ENCODE results near the gene SRGAP2C.
"Not testable (repeated sequence)": the region's sequence is repeated elsewhere in the genome, so short reads cannot be mapped to it uniquely, and the experiment has no call there.

Gene SRGAP2C

GRCh38 chr1:121298529-121298928 is 113.8 kb downstream of the SRGAP2C start:
- not testable (repeated sequence) for H3K36me3 ChIP-seq (ENCODE audit: insufficient read depth, insufficient read length, low read length); H3K9ac ChIP-seq (ENCODE audit: insufficient read length, low read depth); H3K27me3 ChIP-seq (ENCODE audit: insufficient read depth, insufficient read length); H3K4me1 ChIP-seq (ENCODE audit: insufficient read depth, insufficient read length); H3K4me3 ChIP-seq (ENCODE audit: insufficient read length, low read depth); H3K9me3 ChIP-seq (ENCODE audit: insufficient read depth, low read length); DNase-seq (ENCODE audit: low read depth, low spot score)

GRCh38 chr1:121299514-121300149 is 114.9 kb downstream of the SRGAP2C start:
- not testable (repeated sequence) for H3K9ac ChIP-seq (ENCODE audit: insufficient read length, low read depth); H3K36me3 ChIP-seq (ENCODE audit: insufficient read depth, insufficient read length, low read length); DNase-seq (ENCODE audit: low read depth, low spot score); H3K4me1 ChIP-seq (ENCODE audit: insufficient read depth, insufficient read length); H3K4me3 ChIP-seq (ENCODE audit: insufficient read length, low read depth); H3K27me3 ChIP-seq (ENCODE audit: insufficient read depth, insufficient read length); H3K9me3 ChIP-seq (ENCODE audit: insufficient read depth, low read length)

- not testable (repeated sequence) for H3K27me3 ChIP-seq (ENCODE audit: insufficient read depth, insufficient read length); H3K9ac ChIP-seq (ENCODE audit: insufficient read length, low read depth); DNase-seq (ENCODE audit: low read depth, low spot score); H3K4me1 ChIP-seq (ENCODE audit: insufficient read depth, insufficient read length); H3K36me3 ChIP-seq (ENCODE audit: insufficient read depth, insufficient read length, low read length); H3K9me3 ChIP-seq (ENCODE audit: insufficient read depth, low read length); H3K4me3 ChIP-seq (ENCODE audit: insufficient read length, low read depth)
These were observed 117.1 kb downstream of the SRGAP2C start for GRCh38 chr1:121301876-121302275.

GRCh38 chr1:121307759-121308158 is 123.0 kb downstream of the SRGAP2C start:
- not testable (repeated sequence) for H3K9me3 ChIP-seq (ENCODE audit: insufficient read depth, low read length); H3K9ac ChIP-seq (ENCODE audit: insufficient read length, low read depth); H3K27me3 ChIP-seq (ENCODE audit: insufficient read depth, insufficient read length); H3K4me1 ChIP-seq (ENCODE audit: insufficient read depth, insufficient read length); H3K36me3 ChIP-seq (ENCODE audit: insufficient read depth, insufficient read length, low read length); DNase-seq (ENCODE audit: low read depth, low spot score); H3K4me3 ChIP-seq (ENCODE audit: insufficient read length, low read depth)

- H3K9ac ChIP-seq (ENCODE audit: insufficient read length, low read depth); H3K36me3 ChIP-seq (ENCODE audit: insufficient read depth, insufficient read length, low read length); DNase-seq (ENCODE audit: low read depth, low spot score); H3K4me3 ChIP-seq (ENCODE audit: insufficient read length, low read depth); H3K4me1 ChIP-seq (ENCODE audit: insufficient read depth, insufficient read length); H3K27me3 ChIP-seq (ENCODE audit: insufficient read depth, insufficient read length); H3K9me3 ChIP-seq (ENCODE audit: insufficient read depth, low read length): not testable (repeated sequence)
These were observed 130.7 kb downstream of the SRGAP2C start for GRCh38 chr1:121315509-121315908.

- not testable (repeated sequence) for H3K4me1 ChIP-seq (ENCODE audit: insufficient read depth, insufficient read length); H3K27me3 ChIP-seq (ENCODE audit: insufficient read depth, insufficient read length); H3K9ac ChIP-seq (ENCODE audit: insufficient read length, low read depth); H3K36me3 ChIP-seq (ENCODE audit: insufficient read depth, insufficient read length, low read length); DNase-seq (ENCODE audit: low read depth, low spot score); H3K4me3 ChIP-seq (ENCODE audit: insufficient read length, low read depth); H3K9me3 ChIP-seq (ENCODE audit: insufficient read depth, low read length)
These were observed 131.3 kb downstream of the SRGAP2C start for GRCh38 chr1:121316081-121316480.

- not testable (repeated sequence) for H3K4me3 ChIP-seq (ENCODE audit: insufficient read length, low read depth); DNase-seq (ENCODE audit: low read depth, low spot score); H3K36me3 ChIP-seq (ENCODE audit: insufficient read depth, insufficient read length, low read length)
These were observed 133.0 kb downstream of the SRGAP2C start for GRCh38 chr1:121317491-121318468.

GRCh38 chr1:121318687-121319086 is 133.9 kb downstream of the SRGAP2C start:
- H3K27me3 ChIP-seq (ENCODE audit: insufficient read depth, insufficient read length); DNase-seq (ENCODE audit: low read depth, low spot score); H3K4me3 ChIP-seq (ENCODE audit: insufficient read length, low read depth); H3K9me3 ChIP-seq (ENCODE audit: insufficient read depth, low read length); H3K36me3 ChIP-seq (ENCODE audit: insufficient read depth, insufficient read length, low read length); H3K4me1 ChIP-seq (ENCODE audit: insufficient read depth, insufficient read length); H3K9ac ChIP-seq (ENCODE audit: insufficient read length, low read depth): not testable (repeated sequence)

More at GRCh38 chr1:121317491-121318468, 133.0 kb downstream of the SRGAP2C start:
- H3K4me1 ChIP-seq (ENCODE audit: insufficient read depth, insufficient read length); H3K9me3 ChIP-seq (ENCODE audit: insufficient read depth, low read length); H3K27me3 ChIP-seq (ENCODE audit: insufficient read depth, insufficient read length); H3K9ac ChIP-seq (ENCODE audit: insufficient read length, low read depth): not testable (repeated sequence)

- DNase-seq (ENCODE audit: low read depth, low spot score); H3K4me3 ChIP-seq (ENCODE audit: insufficient read length, low read depth); H3K36me3 ChIP-seq (ENCODE audit: insufficient read depth, insufficient read length, low read length); H3K9me3 ChIP-seq (ENCODE audit: insufficient read depth, low read length); H3K27me3 ChIP-seq (ENCODE audit: insufficient read depth, insufficient read length); H3K4me1 ChIP-seq (ENCODE audit: insufficient read depth, insufficient read length); H3K9ac ChIP-seq (ENCODE audit: insufficient read length, low read depth): not testable (repeated sequence)
These were observed 136.9 kb downstream of the SRGAP2C start for GRCh38 chr1:121321660-121322059.

GRCh38 chr1:121324726-121325125 is 140.0 kb downstream of the SRGAP2C start:
- H3K27me3 ChIP-seq (ENCODE audit: insufficient read depth, insufficient read length); H3K4me1 ChIP-seq (ENCODE audit: insufficient read depth, insufficient read length); H3K36me3 ChIP-seq (ENCODE audit: insufficient read depth, insufficient read length, low read length); H3K9me3 ChIP-seq (ENCODE audit: insufficient read depth, low read length); DNase-seq (ENCODE audit: low read depth, low spot score); H3K9ac ChIP-seq (ENCODE audit: insufficient read length, low read depth); H3K4me3 ChIP-seq (ENCODE audit: insufficient read length, low read depth): not testable (repeated sequence)

- not testable (repeated sequence) for H3K36me3 ChIP-seq (ENCODE audit: insufficient read depth, insufficient read length, low read length); H3K4me3 ChIP-seq (ENCODE audit: insufficient read length, low read depth); H3K9me3 ChIP-seq (ENCODE audit: insufficient read depth, low read length); H3K4me1 ChIP-seq (ENCODE audit: insufficient read depth, insufficient read length); H3K27me3 ChIP-seq (ENCODE audit: insufficient read depth, insufficient read length); H3K9ac ChIP-seq (ENCODE audit: insufficient read length, low read depth); DNase-seq (ENCODE audit: low read depth, low spot score)
These were observed 147.4 kb downstream of the SRGAP2C start for GRCh38 chr1:121332141-121332540.

All from NT2/D1 (cell line).